KOPT-K1 (cell line): ENCODE measurements around the gene NT5DC3.
A peak's percentile ranks its signal among the peaks of the same experiment; 100 is the strongest.

Experiments
- H3K27ac ChIP-seq: fragments of 200-600 bp; sonication (generic); 2 replicates; pipeline ENCODE4 v1.5.1; 2016; ENCODE audit warnings: antibody characterized with exemption, mild to moderate bottlenecking, low read depth, low read length; ENCODE audit not compliant: poor library complexity, severe bottlenecking
- H3K36me3 ChIP-seq: fragments of 200-600 bp; sonication (generic); 2 replicates; pipeline ENCODE4 v1.5.1; 2017; ENCODE audit warnings: antibody characterized with exemption, mild to moderate bottlenecking, low read length, moderate library complexity; ENCODE audit not compliant: insufficient read depth
- H3K9me3 ChIP-seq: fragments of 200-600 bp; sonication (generic); 2 replicates; pipeline ENCODE4 v1.5.1; 2017; ENCODE audit warnings: antibody characterized with exemption, low read length, mild to moderate bottlenecking; ENCODE audit not compliant: insufficient read depth, poor library complexity, severe bottlenecking

The NT5DC3 gene

DNA sequence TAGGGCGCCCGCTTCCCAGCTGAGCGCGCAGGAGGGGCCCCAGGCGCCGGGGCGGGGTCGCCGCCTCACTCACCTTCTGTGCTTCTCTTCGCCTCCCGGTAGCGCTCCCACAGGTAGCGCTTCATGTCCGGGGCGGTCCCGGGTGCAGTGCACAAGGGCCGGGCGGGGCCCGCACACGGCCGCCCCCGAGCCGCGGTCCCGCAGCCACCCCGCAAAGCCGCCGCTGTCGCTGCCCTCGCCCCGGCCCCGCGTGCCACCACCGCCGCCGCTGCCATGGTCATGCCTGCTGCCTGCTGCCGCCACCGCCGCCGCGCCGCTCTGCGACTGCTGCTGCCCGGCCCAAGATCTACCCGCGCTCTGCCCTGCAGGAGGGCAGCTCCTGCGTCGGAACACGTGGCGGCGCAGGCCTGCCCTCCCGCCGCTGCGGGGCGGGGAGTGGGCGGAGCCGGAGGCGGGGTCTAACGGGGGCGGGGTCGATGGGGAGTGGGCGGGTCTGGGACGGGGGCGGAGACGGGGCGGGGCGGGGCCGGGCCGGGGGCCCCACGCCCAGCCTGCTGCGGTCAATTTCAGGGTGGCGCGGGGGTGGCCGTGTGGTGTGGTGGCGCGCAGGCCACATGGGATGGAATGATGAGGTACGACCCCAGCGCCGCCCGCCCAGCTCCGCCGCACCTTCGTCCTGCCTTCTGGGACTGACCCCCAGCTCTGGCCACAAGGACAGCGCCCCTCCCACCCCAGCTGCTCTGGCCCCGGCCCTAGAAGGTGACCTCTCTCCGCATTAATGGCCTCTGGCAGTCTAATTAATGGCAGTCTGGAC, at the start of gene NT5DC3:
TSS of gene NT5DC3 (minus strand) at position 359 of the 814 bp plus-strand sequence. CDS start at position 281, 78 bp downstream.
- H3K27ac ChIP-seq: peak within 1 kb of the TSS; percentile 39
- H3K36me3 ChIP-seq: no peaks in the 10 kb centered on the region
- H3K9me3 ChIP-seq: no peaks in the 10 kb centered on the region

DNA sequence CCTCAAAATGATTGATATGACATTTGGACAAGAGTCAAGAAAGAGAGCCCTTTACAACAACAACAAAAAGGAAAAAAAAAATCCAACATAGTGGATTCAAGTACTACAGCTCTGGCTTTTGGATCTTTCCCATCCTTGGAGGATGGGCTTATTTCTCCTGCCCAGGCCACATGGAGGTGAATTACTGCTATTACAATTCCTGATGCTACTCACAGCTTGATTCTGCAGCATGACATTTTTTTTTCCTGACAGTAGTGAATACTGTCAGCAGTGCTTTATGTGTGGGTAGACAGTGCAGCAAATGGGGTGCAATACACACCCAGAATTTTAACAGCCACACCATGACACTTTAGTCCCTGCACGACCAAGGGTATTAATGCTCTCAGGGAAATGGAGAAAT, 46.7 kb upstream of the NT5DC3 start:
- H3K36me3 ChIP-seq: no peaks in the 10 kb centered on the region

DNA sequence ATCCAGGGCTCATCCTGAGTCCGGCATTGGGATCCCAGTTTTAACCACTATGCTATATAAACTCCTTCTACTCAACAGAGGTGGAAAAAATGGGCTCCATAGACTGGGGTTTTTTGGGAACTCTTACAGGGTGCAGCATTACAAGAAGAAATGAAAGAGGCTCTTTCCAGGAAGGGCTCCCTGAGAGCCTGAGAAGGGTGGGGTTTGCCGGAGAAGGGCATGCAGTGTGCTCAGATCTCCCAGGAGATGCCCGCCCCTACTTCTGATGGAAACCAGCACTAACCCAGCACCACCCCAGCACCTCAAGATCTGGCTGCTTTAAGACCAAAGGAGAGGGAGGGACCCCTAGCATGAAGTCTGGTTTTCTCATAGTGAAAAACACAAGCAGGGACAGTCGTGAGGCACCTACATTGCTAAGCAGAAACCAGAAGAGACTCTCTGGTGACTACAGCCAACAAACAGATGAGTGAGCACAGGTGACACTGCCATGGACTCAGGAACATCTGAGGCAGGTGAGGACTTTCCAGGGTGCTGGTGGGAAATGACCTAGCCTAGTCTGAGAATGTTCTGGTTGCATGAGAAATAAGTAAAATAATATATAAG, 45.3 kb upstream of the NT5DC3 start:
- H3K27ac ChIP-seq: no peak overlapping the region
- no peaks in the 10 kb centered on the region for H3K9me3 ChIP-seq
- H3K36me3 ChIP-seq: no peaks in the 10 kb centered on the region

More for the DNA sequence above, 46.7 kb upstream of the NT5DC3 start:
- Histone ChIP-seq H3K9me3 (no peaks in the 10 kb centered on the region), H3K27ac (no peak overlapping the region)

DNA sequence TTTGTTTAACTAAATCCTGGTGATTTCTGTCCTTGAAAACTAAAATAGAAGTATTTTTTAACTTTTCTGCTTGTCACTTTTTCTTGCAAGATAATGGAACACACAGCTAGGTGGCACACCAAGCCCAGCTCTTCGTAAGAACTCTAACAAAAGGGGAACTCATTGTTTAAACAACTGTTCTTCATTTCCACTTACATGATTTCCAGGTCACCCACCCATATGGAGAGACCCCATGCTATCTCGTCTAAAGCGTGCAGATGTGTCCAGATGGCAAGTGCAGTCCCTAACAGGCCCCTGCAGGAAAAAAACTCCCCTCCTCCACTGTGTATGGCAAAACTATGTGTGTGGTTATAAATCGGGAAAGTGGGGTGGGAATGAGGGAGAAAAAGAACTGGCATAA, 43.3 kb upstream of the NT5DC3 start:
- Histone ChIP-seq H3K36me3 (no peaks in the 10 kb centered on the region), H3K27ac (no peak overlapping the region), H3K9me3 (no peaks in the 10 kb centered on the region)

DNA sequence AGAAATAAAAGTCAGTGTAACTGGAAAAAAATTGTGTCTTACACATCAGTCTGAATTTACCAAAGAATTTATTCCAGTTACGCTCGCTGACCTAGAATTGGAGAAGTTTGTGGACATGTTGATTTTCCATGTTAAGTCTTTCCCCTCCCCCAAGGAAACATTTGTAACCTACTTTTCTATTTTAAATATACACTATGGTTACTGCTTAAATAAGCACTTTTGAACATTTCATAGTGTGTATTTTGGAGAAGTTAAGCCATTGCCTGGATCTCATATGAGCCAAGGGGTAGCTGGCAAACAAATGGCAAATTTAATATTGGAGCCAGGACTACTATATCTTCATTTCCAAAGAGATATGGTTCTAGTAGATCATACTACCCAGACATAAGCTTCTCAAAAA, 42.9 kb upstream of the NT5DC3 start:
- H3K27ac ChIP-seq: no peak overlapping the region
- no peaks in the 10 kb centered on the region for H3K36me3 ChIP-seq
- no peaks in the 10 kb centered on the region for H3K9me3 ChIP-seq

DNA sequence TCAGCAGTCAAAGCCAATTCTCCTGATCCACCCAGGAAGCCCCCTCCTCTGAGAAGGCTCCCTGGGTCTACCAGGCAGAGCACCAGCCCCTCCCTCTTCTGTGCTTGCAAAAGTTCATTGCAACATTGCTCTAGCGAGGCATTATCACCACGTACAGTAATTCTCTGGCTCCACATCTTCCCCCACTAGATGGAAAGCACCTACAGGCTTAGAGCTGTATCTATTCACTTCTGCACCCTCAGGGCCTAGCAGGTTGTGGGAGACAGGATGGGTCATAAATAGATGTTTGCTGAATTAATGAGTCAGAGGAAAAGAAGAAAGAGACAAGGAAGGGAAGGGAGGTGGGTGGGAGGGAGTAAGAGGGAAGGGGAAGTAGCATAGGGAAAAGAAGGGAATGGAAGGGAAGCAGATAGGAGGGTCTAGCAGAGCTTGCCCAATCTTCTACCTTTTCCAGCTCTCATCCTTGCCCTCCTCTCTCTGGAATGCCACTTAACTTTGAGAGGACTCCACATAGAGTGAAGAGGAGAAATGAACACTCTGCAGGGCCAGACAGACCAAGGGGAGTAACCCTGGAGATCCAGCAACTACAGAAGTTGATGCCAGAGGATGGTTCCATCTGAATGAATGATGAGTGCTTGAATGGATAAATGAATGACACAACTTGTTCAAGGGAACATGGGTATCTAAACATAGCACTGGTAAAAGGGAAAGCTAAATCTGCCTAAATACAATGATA, 42.0 kb upstream of the NT5DC3 start:
- Histone ChIP-seq H3K9me3 (no peaks in the 10 kb centered on the region), H3K27ac (no peak overlapping the region), H3K36me3 (no peaks in the 10 kb centered on the region)

DNA sequence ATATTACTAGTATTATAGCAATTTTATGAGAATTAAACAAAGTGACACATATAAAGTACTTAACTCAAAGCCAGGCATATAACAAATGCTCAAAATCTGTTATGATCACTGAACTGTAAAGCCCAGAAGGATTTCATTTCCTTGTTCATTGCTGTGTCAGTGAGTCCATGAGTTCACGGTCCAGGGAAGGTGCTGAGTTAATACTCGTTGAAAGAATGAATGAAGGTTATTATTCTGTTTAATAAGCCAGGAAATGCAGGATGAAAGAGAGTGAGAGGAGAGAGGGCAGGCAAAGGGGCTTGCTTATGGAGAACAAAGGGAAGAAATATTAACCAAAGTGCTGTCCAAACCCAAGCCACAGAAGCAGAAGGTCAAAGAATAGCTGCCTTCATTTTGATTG, 40.2 kb upstream of the NT5DC3 start:
- Histone ChIP-seq H3K36me3 (no peaks in the 10 kb centered on the region), H3K27ac (no peak overlapping the region), H3K9me3 (no peaks in the 10 kb centered on the region)

DNA sequence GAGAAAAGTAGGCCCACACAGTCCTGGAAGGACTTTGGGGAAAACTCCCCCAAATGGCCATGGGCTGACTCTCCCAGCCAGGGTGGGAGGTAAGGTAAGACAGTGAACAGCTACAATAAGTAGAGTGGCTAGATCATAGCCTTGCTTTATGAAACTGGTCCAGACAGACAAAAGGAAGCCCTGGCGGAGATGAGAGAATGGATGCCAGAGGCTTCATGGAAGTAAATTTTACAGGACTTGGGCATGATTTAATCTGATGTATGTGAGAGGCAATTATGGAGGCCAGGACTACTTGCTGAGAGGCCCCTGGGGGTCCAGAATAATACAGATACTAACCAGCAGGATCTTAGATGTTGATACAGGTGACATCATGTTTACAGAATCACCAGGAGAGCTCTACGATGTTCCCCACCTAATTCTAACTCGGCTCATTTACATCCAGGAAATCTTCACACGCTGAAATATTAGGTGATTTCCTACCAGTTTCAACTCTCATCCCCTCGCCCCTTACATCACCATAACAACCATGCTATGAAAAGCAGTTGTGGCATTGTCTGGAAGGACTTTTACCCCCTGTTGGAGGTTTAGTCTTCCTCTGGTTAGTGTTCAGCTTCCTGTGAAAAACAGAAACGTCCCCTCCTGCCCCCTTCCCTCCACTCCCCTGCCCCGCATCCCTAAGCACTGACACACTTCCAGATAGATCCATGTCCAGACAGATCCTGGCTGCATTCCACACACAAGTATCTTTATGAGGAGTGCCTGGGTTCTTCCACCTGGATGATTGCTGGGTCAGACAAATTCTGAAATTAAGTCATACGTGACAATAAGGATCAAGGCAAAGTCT, 39.5 kb upstream of the NT5DC3 start:
- Histone ChIP-seq H3K9me3 (no peaks in the 10 kb centered on the region), H3K27ac (no peak overlapping the region), H3K36me3 (no peaks in the 10 kb centered on the region)

DNA sequence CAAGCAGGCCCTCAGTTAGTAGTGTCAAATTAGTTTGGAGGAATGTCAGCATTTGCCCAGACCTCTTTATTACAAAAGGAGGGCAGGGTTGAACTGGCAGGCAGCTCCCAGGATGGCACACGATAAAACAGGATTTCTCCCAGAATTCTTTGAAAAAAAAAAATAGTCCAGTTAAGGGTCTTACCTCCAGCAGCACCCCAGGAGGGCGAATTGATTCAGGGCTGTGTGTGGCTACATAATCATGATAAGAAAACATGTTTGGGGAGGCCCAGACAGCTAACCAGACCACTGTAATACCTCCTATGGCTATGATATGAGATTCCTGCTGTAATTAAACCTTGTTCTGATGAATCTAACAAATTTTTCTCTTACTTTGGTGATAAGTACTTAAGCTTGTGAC, 38.8 kb upstream of the NT5DC3 start:
- H3K27ac ChIP-seq: no peak overlapping the region
- H3K36me3 ChIP-seq: no peaks in the 10 kb centered on the region
- H3K9me3 ChIP-seq: no peaks in the 10 kb centered on the region

DNA sequence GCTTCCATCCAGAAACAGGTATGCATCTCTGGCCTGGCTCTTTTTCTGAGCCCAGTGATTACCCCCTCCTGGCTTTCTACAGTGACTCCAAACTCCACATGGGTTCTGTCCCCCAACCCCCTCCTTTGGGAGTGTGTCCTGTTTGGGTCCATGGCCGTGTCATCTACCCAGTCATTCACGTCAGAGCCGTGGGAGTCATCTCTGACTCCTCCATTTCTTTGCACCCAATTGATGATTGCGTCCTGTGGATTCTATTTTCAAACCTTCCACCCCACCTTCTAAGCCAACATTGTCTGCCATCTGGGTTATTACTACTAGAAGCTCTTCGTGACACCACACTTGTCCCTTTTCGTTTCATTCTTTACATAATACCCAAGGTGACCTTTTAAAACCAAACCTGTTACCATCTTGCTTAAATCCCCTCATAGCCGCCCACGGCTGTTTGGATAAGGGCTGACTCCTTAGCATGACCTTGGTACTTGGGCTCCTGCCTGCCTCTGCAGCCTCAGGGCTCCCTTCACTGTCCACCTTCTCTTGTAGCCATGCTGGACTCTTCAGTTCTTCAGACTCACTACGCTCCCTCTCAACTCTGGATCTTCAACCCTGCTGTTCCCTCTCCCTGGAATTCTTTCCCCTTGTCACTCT, 38.1 kb upstream of the NT5DC3 start:
- no peaks in the 10 kb centered on the region for H3K36me3 ChIP-seq
- H3K27ac ChIP-seq: no peak overlapping the region
- H3K9me3 ChIP-seq: no peaks in the 10 kb centered on the region

DNA sequence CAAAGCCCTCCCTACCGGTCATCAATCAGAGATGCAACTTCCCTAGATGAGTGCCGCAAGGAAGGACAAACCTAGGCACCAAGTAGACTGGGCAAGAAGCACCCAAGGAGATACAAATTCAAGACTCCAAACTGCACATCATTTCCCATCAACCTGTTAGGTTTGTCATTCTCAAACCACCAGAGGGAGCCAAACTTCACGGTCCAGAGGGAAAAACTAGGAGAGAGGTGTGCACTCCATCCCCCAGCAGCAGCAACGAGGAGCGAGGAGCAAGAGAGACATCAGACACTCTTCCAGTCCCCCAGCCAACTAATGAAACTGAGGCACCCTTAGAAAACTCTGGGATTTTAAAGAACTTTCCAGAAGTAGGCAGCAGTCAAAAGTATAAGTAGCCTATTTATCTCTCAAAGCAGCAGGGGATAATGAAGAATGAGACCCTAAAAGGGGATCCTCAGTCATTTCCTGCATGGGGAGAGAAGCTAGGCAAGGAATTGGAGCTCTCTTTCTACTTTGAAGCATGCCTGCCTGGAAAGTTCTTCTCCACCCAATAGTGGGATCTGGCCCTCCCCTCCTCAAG, 37.0 kb upstream of the NT5DC3 start:
- no peaks in the 10 kb centered on the region for H3K36me3 ChIP-seq
- no peak overlapping the region for H3K27ac ChIP-seq
- no peaks in the 10 kb centered on the region for H3K9me3 ChIP-seq

DNA sequence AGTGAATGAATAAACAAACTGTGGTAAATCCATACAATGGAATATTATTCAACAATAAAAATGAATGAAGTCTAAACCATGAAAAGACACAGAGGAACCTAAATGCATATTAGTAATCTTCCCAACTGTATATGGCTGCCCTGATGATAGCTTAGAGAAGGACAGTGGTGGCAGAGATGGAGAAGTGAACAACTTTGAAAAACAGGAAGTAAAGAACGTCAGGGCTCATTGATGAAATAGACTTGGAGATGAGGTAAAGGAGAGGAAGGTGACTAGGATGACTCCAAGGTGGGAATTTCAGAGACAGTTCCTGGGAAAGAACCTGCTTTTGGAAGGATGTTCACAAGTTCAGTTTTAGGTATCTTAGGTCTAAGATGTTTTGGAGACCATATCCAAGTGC, 36.3 kb upstream of the NT5DC3 start:
- H3K36me3 ChIP-seq: no peaks in the 10 kb centered on the region
- H3K27ac ChIP-seq: no peak overlapping the region

DNA sequence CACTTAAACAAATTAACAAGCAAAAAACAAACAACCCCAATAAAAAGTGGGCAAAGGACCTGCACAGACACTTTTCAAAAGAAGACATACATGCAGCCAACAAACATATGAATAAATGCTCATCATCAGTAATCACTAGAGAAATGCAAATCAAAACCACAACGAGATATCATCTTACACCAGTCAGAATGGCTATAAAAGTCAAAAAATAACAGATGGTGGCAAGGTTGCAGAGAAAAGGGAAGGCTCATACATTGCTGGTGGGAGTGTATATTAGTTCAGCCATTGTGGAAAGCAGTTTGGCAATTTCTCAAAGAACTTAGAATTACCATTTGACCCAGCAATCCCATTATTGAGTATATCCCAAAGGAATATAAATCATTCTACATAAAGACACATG, 34.6 kb upstream of the NT5DC3 start:
- Histone ChIP-seq H3K36me3 (no peaks in the 10 kb centered on the region), H3K27ac (no peak overlapping the region), H3K9me3 (no peaks in the 10 kb centered on the region)

More for the DNA sequence above, 36.3 kb upstream of the NT5DC3 start:
- no peaks in the 10 kb centered on the region for H3K9me3 ChIP-seq

DNA sequence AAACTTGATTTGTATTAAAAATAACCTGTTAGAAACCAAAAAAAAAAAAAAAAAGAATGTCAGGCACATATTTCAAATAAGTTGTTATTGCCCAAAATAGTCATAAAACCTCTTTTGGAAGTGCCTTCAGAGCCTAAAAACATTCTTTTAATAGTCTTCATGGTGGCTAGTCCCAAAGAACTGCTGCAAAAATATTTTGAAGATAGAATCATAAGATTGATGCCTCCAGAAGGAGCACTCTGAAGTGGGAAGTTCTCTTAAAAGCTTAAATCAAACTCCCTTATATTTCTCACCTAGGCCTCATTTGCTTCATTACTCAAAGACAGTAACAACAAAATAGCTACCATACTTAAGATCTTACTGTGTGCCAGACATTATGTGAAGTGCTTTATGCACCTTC, 27.2 kb upstream of the NT5DC3 start:
- Histone ChIP-seq H3K9me3 (no peaks in the 10 kb centered on the region), H3K36me3 (no peaks in the 10 kb centered on the region), H3K27ac (no peak overlapping the region)
